ENCODE data around the gene STK16.

Gene STK16

GRCh38 chr2:219298759-219299371 is 53.6 kb downstream of the STK16 start:
- peak; percentile 77 for DNase-seq (ENCODE audit: low spot score)
- Mint-ChIP-seq H3K27ac (no peak overlapping the region), H3K36me3 (ENCODE audit: low read depth) (no peaks in the 10 kb centered on the region), H3K9me3 (no peaks in the 10 kb centered on the region), H3K4me1 (ENCODE audit: low read depth) (peaks cover 13% of the 10 kb centered on the region), H3K4me3 (no peak overlapping the region), H3K27me3 (ENCODE audit: low read depth) (peaks cover 29% of the 10 kb centered on the region)

- no peak for DNase-seq (ENCODE audit: low spot score)
- Mint-ChIP-seq H3K36me3 (ENCODE audit: low read depth) (no peaks in the 10 kb centered on the region), H3K4me1 (ENCODE audit: low read depth) (peaks cover 9% of the 10 kb centered on the region), H3K9me3 (no peaks in the 10 kb centered on the region), H3K27ac (no peak overlapping the region), H3K4me3 (no peak overlapping the region), H3K27me3 (ENCODE audit: low read depth) (peaks cover 32% of the 10 kb centered on the region)
Measured at GRCh38 chr2:219299372-219299760, 54.1 kb downstream of the STK16 start.
